CD4-positive, alpha-beta T cell treated with Interleukin-6 for 4 hours (primary cell): ENCODE results near the gene LMAN1L.

ENCODE experiments used
- DNase-seq: peaks from one replicate; pipeline ENCODE4 v3.0.0-alpha.2; 2020; ENCODE audit warnings: mixed read lengths

LMAN1L gene

GRCh38 chr15:74838746-74839525 lies 26.3 kb downstream of the LMAN1L start:
- DNase-seq: no peak

GRCh38 chr15:74839526-74840395 lies 27.1 kb downstream of the LMAN1L start:
- no peak for DNase-seq

GRCh38 chr15:74840851-74841775 lies 28.5 kb downstream of the LMAN1L start:
- DNase-seq: no peak

GRCh38 chr15:74841891-74842373 lies 29.3 kb downstream of the LMAN1L start:
- DNase-seq: no peak

GRCh38 chr15:74842581-74843444 lies 30.2 kb downstream of the LMAN1L start, which contains the start of gene ULK3:
ULK3 (minus strand) TSS chr15:74843156; CDS start chr15:74843105, 51 bp downstream.
- peak; percentile 94 for DNase-seq

GRCh38 chr15:74843445-74843828 lies 30.8 kb downstream of the LMAN1L start:
- DNase-seq: no peak

- DNase-seq: peak; percentile 16
These were observed 31.3 kb downstream of the LMAN1L start for GRCh38 chr15:74843891-74844299.

- DNase-seq: no peak
These were observed 31.9 kb downstream of the LMAN1L start for GRCh38 chr15:74844319-74845207.

GRCh38 chr15:74845208-74845568 lies 32.6 kb downstream of the LMAN1L start:
- peak; percentile 80 for DNase-seq

- DNase-seq: peak; percentile 35
These were observed 32.9 kb downstream of the LMAN1L start for GRCh38 chr15:74845581-74845980.

GRCh38 chr15:74847432-74847831 lies 34.8 kb downstream of the LMAN1L start:
- DNase-seq: no peak

- no peak for DNase-seq
These were observed 37.8 kb downstream of the LMAN1L start for GRCh38 chr15:74850393-74850792.

- no peak for DNase-seq
These were observed 39.3 kb downstream of the LMAN1L start for GRCh38 chr15:74851960-74852359.

GRCh38 chr15:74854453-74855022 lies 41.9 kb downstream of the LMAN1L start:
- DNase-seq: no peak

GRCh38 chr15:74855857-74856256 lies 43.2 kb downstream of the LMAN1L start:
- DNase-seq: no peak

- no peak for DNase-seq
These were observed 43.9 kb downstream of the LMAN1L start for GRCh38 chr15:74856537-74856936.

- DNase-seq: no peak
These were observed 44.5 kb downstream of the LMAN1L start for GRCh38 chr15:74857082-74857655.

GRCh38 chr15:74857671-74858368 lies 45.2 kb downstream of the LMAN1L start:
- DNase-seq: no peak

GRCh38 chr15:74858369-74858740 lies 45.7 kb downstream of the LMAN1L start:
- DNase-seq: no peak
